SK-MEL-5 (cell line): Measurements from ENCODE around the gene KRT86. TPM values are rescaled to one million over a fixed set of nuclear protein-coding genes. Genes with fewer than 3 reads are reported as not detected.
"Not testable (repeated sequence)": the region's sequence is repeated elsewhere in the genome, so short reads cannot be mapped to it uniquely, and the experiment has no call there.

Source experiments
- DNase-seq: peaks from one replicate; pipeline ENCODE4 v3.0.0-alpha.2; 2016; ENCODE audit warnings: low read depth, low spot score
- in situ Hi-C: cut with HindIII; loops from 2 replicates; pipeline ENCODE4 v1.10.0; 2016; ENCODE audit warnings: low sequenced_read_pairs, high pct_unique_total_duplicates, low pct_unique_long_range_greater_than_20kb
- total RNA-seq: library from RNA; depleted of rRNA; stranded (reverse); fragments of >200 nt; shearing (Covaris generic); gene quantifications from 2 replicates; pipeline ENCODE4 v1.2.3, GENCODE V29; 2014

The KRT86 gene
- total RNA-seq, 1 experiment from 2014 or later: not detected

DNA sequence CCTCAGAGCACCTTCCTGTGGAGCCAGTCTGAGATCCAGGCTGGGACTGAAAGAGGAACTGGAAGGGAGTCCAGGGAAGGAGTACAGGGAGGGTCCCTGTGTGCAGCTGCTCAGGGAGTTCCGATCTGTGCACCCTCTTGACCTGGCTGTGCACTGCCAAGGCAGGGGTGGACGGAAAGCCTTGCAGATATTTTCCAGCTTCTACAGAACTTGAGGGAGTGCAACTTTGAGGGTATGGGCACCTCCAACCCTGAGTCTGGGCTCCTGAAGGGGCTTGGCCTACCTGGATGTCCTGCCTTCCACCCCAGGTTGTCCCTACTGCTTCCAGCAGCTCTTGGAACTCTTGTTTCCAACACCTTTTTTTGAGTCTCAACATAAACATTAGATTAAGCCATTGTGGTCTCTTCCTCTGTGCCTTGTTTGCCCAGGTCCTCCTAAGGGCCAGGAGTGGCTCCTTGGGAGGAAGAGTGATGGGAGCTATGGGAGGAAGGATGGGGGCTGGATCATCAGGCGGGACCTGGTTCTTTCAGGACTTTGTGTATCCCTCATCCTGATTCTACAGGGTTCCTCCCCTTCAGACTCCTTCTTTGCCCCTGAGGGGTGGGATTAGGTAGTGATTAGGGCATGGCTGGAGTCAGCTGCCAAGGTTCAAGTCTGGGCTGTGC is 37.9 kb upstream of the KRT86 start:
- in situ Hi-C loops: no loop called here

DNA sequence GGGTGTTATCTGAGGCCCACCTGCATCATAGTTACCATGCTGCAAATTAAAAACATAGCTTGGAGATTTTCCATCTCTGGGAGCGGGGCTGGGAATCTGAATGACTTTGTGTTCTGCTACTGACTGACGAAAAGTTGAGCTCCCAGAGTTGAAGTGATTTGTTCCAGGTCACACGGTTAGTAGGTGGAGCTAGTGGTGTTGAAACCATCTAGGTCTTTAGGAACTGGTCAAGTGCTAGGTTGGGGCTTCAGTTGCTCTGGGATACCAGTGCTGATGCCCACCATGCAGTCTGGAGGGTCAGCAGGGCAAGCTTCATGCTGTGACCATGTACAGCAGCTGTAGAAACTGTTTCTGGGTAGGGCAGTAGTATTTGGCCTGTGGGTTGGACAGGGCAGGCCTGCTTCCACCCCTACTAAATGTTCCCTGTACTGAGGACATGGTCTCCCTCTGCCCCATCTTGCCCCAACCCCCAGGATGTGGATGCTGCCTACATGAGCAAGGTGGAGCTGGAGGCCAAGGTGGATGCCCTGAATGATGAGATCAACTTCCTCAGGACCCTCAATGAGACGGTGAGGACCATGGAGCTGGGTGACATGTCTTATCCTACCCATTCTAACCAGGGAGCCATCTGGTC is 36.1 kb upstream of the KRT86 start:
- no peak for DNase-seq
- in situ Hi-C loops: no loop called here

More for the DNA sequence above, 37.9 kb upstream of the KRT86 start:
- DNase-seq: no peak

DNA sequence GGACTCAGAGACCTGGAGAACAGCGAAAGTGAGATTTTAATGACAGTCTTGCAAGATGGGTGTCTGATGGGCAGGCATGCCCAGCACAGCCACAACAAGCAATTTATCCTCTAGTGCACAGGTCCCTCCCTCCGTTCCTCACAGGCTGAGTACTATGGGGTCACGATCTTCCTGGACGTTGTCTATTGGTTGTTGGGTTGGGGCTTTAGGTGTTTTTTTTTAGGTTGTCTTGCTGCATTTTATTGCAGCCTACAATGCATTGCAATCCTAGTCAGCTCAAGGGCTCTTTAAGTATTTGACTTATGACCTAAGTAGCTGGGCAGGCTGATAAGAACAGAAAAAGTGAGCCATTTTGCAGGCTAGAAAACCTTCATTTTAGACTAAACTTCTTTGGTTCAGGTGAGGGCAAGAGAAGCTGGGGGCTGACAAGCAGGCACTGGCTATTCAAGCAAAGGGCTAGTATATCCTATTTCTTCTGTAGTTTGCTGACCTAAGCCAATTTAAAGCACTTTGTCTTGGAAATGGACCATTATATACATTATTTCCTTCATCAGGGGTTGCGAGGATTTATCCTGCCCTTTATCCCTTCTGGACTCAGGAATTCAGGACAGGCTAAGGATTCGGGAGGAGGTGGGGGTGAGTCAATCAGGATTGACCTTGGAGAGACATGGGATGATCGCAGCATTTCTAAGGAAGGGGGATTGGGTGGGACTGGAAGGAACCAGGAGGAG is 35.4 kb upstream of the KRT86 start:
- DNase-seq: no peak
- in situ Hi-C loops: no loop called here

DNA sequence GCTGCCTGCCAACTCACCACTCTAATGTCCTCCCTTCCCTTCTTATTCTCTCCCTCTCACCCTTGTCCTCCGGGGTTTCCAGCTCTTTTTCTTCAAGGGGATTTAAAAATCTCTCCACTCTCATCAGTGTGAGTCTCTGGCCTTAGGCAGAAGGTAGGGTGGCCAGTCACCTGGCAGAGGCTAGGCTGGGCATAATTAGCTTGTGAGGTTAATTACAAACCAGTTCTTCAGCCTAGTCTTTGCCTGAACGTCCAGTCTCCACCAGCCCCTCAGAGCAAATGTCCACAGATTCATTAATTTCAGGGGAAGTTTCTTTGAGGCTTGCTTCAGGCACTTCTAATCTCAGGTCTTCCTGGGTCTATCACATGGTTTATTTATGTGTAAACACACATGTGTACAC is 34.7 kb upstream of the KRT86 start:
- in situ Hi-C loops: no loop called here
- no peak for DNase-seq

DNA sequence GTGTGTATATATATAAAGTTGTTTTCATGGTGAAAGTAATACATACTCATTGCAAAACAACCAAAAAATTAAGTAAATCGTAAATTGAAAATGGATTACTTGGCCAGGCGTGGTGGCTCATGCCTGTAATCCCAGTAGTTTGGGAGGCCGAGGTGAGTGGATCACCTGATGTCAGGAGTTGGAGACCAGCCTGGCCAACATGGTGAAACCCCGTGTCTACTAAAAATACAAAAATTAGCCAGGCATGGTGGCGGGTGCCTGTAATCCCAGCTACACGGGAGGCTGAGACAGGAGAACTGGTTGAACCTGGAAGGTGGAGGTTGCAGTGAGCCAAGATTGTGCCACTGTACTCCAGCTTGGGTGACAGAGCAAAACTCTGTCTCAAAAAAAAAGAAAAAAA is 34.2 kb upstream of the KRT86 start:
- in situ Hi-C loops, DNase-seq: not testable (repeated sequence)

DNA sequence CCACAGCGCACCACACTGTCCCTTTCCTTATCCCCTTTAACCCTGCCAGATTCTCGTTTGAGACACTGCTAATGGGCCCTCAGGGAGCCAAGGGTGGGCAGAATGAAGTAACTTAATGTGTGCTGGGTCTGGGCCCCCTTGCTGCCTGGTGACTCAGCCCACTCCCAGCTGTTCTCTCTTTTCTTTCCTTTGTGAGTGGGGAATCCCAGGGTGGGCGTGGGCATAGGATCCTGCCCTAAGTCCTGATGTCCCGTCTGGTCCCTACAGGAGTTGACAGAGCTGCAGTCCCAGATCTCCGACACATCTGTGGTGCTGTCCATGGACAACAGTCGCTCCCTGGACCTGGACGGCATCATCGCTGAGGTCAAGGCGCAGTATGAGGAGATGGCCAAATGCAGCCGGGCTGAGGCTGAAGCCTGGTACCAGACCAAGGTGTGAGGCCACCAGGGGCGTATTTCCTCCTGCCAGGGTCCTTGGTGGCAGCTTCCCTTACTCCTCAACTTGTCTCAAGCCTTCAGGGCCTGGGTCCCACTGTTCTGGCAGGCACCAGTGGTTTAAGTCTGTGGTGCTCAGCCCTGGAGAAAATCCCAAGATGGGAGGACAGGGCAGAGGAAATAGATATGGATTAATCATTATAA is 33.1 kb upstream of the KRT86 start:
- no peak for DNase-seq
- in situ Hi-C loops: no loop called here

DNA sequence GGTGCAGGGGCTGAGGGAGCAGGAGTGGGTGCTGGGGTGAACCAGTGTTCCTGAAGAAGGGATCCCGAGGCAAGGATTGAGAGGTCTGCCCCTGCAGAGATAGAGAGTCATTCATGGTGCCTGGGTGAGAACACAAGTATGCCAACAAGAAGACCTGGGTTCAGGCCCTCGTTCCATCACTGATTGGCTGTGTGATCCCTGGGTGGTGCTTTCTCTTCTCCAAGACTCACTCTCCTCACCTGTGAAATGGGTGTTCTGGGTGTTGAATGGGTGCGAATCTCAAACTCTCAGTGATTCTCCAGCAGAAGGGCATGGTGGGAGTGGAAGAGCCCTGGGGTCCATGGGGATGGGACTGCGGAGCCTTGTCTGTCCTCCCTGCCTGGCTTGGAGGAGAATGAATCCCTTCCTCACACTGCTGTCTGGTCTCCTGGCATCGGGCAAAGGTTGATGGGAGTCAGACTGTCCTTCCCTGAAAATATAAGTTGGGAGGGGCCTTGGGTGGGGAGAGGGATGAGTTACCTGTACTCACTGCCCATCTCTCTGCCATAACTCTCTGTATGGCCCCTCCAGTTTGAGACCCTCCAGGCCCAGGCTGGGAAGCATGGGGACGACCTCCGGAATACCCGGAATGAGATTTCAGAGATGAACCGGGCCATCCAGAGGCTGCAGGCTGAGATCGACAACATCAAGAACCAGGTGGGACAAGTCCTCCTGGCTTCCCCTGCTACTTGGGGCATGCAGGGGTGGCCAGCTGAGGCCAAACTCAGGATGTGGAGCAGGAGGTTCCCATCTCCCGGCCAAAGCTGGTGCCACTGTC is 31.8 kb upstream of the KRT86 start:
- in situ Hi-C loops: no loop called here
- DNase-seq: no peak

DNA sequence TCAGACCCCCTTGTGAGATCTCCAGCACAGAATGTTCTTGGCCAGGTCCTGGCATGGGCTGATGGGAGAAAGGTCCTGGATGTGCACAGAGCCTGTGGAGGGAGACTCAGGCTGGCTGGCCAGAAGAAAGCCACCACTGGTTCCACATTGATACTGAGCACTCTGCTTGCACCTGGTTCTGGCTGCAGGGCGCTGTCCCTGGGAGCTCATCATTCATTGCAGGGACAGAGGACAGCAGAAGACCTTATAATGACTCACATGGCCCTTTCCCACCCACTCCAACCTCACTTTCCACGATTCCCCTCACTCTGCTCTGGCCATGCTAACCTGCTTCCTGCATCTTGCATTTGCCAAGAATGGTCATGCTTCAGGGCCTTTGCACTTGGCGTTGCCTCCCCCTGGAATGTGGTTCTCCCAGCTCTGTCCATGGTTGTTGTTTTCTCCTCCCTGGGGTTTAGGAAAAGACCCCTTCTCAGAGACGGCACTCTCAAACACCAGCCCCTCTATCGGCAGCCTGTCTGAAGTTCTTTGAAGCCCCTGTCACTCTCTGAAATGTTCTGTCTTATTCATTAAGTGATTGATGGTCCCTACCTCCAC is 31.1 kb upstream of the KRT86 start:
- DNase-seq: no peak
- in situ Hi-C loops: no loop called here

DNA sequence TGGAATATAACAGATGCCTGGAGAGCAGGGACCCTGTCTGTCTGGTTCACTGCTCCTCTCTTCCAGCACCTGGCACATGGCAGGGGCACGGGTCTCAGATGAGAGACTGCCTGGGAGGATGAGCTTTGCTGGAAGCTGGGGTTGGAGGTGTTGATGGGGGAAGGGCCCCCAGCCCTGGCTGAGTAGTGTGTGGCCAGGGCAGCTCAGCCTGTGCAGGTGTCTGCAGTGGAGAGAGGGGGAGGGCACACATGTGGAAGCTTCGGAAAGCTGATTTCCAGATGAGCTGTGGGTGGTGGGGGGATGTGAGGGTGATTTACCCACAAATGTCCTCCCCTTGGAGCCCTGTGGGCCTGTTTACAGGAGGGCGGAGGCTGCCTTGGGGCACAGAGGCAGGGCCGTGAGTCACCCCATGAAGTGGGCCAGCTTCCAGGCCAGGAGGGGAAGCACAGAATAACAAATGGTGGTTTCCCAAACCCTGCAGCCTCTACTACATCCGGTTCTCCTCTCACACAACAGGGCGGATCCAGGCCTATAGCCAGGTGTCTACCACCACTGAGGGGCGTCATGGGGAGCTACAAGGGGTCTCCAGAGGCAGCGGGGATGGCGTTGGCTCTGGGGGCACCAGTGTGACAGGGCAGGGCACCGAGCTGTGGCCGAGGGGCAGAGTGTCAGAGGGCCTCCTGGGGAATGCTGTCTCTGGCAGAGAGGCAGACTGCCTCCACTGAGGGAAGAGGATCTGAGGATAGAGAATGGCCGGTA is 30.4 kb upstream of the KRT86 start:
- in situ Hi-C loops: no loop called here
- DNase-seq: no peak

DNA sequence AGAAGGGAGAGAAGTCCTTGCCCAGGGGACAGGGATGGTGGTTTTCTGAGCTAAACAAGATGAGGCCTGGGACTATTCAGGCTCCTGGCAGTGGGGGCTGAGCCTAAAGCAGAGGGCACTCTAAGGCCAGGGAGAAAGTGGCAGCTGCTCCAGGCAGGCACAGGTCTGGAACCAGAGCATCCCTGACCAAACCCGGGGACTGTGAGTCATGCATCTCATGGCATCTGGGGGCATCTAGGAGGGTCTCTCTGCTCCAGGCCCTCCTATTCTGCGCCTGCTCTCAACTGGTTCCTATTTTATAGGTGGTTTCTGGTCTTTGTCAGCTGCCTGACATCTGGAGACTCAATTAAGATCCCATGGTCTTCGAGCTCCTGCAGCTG is 29.8 kb upstream of the KRT86 start:
- in situ Hi-C loops: no loop called here

DNA sequence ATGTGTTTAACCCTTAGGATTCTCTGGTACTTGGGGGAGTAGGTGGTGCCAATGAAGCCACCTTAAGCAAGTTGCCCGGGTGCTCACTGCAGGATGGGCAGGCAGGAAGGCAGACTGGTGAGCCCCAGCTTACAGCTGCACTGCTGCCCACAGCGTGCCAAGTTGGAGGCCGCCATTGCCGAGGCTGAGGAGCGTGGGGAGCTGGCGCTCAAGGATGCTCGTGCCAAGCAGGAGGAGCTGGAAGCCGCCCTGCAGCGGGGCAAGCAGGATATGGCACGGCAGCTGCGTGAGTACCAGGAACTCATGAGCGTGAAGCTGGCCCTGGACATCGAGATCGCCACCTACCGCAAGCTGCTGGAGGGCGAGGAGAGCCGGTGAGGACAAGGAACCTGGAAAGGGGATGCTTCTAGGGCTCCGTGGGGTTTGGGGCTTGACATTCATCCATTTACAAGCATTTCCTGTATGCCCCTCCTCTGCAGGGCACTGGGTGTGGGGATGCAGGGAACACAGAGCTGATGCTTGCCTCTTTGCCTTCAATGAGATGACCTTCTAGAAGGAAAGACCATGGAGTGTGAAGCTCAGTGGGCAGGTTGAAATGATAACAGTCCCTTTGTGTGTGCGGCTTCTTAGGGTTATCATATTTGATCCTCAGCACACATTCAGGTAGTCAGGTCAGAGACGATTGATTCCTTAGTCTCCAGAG is 29.0 kb upstream of the KRT86 start:
- no peak for DNase-seq
- in situ Hi-C loops: no loop called here

More for the DNA sequence above, 29.8 kb upstream of the KRT86 start:
- DNase-seq: no peak

DNA sequence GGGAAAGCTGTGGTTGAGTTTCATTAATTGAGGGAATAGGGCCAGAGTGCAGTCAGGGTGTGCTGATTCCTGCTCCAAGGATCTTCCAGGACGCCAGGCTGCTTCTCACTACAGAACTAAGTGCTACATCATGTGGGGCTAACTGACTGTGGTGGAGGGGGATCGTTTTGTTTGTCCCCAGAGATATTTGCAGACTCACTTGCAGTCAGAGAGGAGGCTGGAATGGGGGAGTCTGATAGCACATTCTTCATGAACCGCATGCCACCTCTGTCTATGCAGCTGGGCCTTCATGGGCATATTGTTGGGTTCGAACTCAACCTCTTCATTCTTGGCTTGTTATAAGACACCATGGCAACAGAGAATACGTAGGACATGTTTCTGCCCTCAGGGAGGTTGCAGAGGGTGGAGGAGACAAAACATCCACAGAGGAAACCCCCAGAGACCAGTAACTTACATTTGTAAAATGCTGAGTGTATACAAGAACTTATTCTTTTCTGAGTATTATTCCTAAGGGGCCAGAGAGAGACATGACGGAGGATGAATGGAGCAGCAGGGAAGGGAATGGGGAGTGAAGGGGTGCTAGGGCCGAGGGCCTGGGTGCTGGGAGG is 28.4 kb upstream of the KRT86 start:
- in situ Hi-C loops: no loop called here

DNA sequence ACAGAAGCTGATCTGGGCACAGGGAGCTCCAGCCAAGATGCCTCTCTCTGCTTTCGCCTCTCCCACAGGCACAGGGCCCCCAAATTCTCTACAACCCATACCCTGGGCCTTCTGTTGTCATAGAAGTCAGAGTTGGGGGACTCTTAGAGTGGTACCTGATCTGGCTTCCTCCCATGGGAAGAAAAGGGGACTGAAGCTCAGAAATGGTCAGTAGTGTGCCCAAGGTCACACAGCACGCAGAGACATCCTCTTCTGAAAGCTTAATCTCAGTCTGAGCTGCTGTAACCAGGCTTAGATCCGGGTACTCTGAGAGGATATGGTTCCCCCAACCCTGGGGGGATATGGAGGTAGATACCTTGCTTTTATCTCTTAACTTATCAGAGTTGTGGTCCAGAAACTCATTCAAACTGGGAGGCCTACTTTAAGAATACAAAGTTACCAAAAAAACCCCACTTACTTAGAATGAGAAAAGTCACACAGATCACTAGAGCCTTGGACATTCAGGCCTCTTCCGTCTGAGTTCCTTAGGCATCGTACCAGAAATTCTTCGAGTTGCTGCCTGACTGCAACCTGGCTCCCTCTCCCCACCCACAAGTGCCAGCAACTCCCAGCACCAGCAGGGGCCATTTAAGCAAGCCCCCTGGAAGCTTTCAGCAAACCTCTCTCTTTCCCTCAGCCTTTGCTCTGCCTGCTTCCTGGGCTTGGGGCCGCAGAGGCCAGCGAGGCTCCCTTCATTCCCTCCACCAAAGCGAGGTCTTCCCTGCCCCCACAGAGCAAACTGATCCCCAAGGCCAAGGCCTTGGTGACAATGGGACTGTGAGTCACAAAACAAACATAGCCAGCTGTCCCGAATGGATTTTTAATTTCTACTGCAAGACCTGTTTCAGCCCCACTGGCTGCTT is 27.5 kb upstream of the KRT86 start:
- in situ Hi-C loops: no loop called here
- DNase-seq: no peak

More for the DNA sequence above, 28.4 kb upstream of the KRT86 start:
- DNase-seq: peak; percentile 63

DNA sequence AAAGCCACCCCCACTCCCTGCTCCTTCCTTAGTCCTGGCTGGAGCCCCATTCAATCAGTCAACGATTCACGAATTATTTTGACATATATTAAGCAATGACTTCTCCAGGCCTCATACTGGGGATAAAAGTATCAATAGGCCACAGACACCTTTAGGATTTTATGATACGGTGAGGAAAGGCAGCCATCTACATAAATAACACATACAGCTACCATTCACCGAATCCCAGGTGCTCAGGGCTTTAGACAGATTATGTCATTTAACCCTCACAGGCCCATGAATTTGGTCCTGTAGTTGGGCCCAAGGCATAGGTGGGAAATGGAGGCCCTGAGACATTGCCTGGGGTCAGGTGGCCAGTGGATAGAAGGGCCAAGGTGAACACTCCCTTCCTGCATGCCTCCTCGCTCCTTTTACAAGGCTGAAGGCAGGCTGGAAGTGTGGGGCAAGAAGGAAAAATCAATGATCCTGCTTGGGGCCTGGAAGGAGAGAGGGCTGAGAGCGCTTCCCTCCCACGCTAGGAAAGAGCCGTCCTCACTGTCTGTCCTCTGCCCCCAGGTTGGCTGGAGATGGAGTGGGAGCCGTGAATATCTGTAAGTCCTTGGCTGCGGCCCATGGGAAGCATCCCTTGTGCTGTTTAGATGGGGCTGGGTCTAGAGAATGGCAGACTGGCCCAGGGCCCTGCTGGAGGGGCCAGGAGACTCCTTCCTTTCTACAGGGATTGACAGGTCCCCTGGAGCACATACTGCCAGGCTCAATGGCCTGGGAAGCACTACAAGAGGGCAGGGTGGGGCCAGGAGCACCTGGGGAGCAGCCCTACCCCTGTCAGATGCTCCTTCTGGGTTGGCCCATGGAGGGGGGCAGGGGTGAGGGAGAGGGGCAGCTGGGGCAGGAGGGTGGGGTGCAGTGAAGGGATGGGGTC is 26.6 kb upstream of the KRT86 start:
- no peak for DNase-seq
- in situ Hi-C loops: no loop called here
